GM12891 (cell line): Measurements from ENCODE around the gene SYNE1.

Experiments
- PAX5 ChIP-seq: IDR thresholded peaks from 2 replicates; pipeline ENCODE4 v1.6.1; 2011; ENCODE audit warnings: low read length, moderate library complexity, mild to moderate bottlenecking; ENCODE audit not compliant: insufficient read depth, severe bottlenecking
- POLR2A ChIP-seq: IDR thresholded peaks from 2 replicates; pipeline ENCODE4 v1.6.1; 2011; ENCODE audit warnings: low read depth, low read length, control low read depth
- POLR2AphosphoS5 ChIP-seq: IDR thresholded peaks from 2 replicates; pipeline ENCODE4 v1.6.1; 2011; ENCODE audit warnings: low read depth, low read length, control low read depth
- SPI1 ChIP-seq: IDR thresholded peaks from 2 replicates; pipeline ENCODE4 v1.6.1; 2011; ENCODE audit warnings: low read depth, low read length, control low read depth
- TAF1 ChIP-seq: IDR thresholded peaks from 2 replicates; pipeline ENCODE4 v1.6.1; 2011; ENCODE audit warnings: low read depth, low read length, control low read depth

GRCh38 chr6:152124429-152125074, 512.6 kb downstream of the SYNE1 start:
- TF ChIP-seq POLR2A (no peak), SPI1 (no peak), TAF1 (no peak), POLR2AphosphoS5 (no peak), PAX5 (no peak)
